ENCODE data around the gene RASSF7. TPM values are rescaled to one million over a fixed set of nuclear protein-coding genes. Genes with fewer than 3 reads are reported as not detected.

The RASSF7 gene
- total and polyA plus RNA-seq, 8 donors = 17.6 to 253 (median 29.5) TPM

GRCh38 chr11:586376-587316 is 25.9 kb downstream of the RASSF7 start:
- Histone ChIP-seq H3K27ac (no peak overlapping the region), H3K9me3 (no peaks in the 10 kb centered on the region), H3K36me3 (peaks cover 0 to 35% (median 12%) of the 10 kb centered on the region in 3 donors), H3K27me3 (no peaks in the 10 kb centered on the region), H3K4me1 (no peaks in the 10 kb centered on the region), H3K4me3 (no peak overlapping the region)
- intact Hi-C loops (cut with DNase I) = no loop called here
- TF ChIP-seq CTCF (IDR thresholded peaks at IDR 0.05) = no peak
- DNase-seq = peak in 2 of 6 donors; percentile 13 to 52
- WGBS, 2 donors = 86 to 87% methylated on average over 32 of the region's 32 CpGs
- FAIRE-seq = no peak
- ATAC-seq = no peak

GRCh38 chr11:587546-587945 is 26.8 kb downstream of the RASSF7 start:
- no peak for TF ChIP-seq CTCF (IDR thresholded peaks at IDR 0.05)
- no peaks in the 10 kb centered on the region for H3K27me3 ChIP-seq
- DNase-seq (peak in 1 of 6 donors; percentile 25), FAIRE-seq (no peak), ATAC-seq (peak in 1 of 4 donors; percentile 12)
- no peak overlapping the region for H3K4me3 ChIP-seq
- H3K9me3 ChIP-seq = no peaks in the 10 kb centered on the region
- no peaks in the 10 kb centered on the region for H3K4me1 ChIP-seq
- WGBS, 2 donors = 79 to 81% methylated on average over 8 of the region's 8 CpGs
- intact Hi-C loops (cut with DNase I) = no loop called here
- H3K27ac ChIP-seq = peak overlapping the region in 1 of 4 donors; percentile 12
- H3K36me3 ChIP-seq = peaks cover 0 to 40% (median 12%) of the 10 kb centered on the region in 3 donors

- ATAC-seq (peak in 3 of 4 donors; percentile 56 to 84 (median 68)), FAIRE-seq (no peak), DNase-seq (peak in 2 of 6 donors; percentile 18 to 19)
- intact Hi-C loops (cut with DNase I) = no loop called here
- no peak for TF ChIP-seq CTCF (IDR thresholded peaks at IDR 0.05)
- peaks cover 0 to 42% (median 12%) of the 10 kb centered on the region in 3 donors for H3K36me3 ChIP-seq
- H3K27ac ChIP-seq = peak overlapping the region in 2 of 4 donors; percentile 12 to 30
- H3K4me3 ChIP-seq = no peak overlapping the region
- no peaks in the 10 kb centered on the region for H3K27me3 ChIP-seq
- H3K9me3 ChIP-seq = no peaks in the 10 kb centered on the region
- no peaks in the 10 kb centered on the region for H3K4me1 ChIP-seq
- WGBS, 2 donors = 78 to 88% methylated on average over 6 of the region's 6 CpGs
Measured at GRCh38 chr11:587978-588380, 27.2 kb downstream of the RASSF7 start.

- Histone ChIP-seq H3K4me3 (no peak overlapping the region), H3K36me3 (peaks cover 0 to 49% (median 24%) of the 10 kb centered on the region in 3 donors), H3K9me3 (no peaks in the 10 kb centered on the region), H3K27ac (no peak overlapping the region), H3K27me3 (no peaks in the 10 kb centered on the region), H3K4me1 (no peaks in the 10 kb centered on the region)
- FAIRE-seq (no peak), DNase-seq (peak in 2 of 6 donors; percentile 53 to 65), ATAC-seq (no peak)
- intact Hi-C loops (cut with DNase I) = no loop called here
- no peak for TF ChIP-seq CTCF (IDR thresholded peaks at IDR 0.05)
- 96% methylated on average over 26 of the region's 26 CpGs for WGBS, 2 donors
Measured at GRCh38 chr11:589798-590197, 29.0 kb downstream of the RASSF7 start.

- intact Hi-C loops (cut with DNase I) = no loop called here
Measured at GRCh38 chr11:590997-591396, 30.2 kb downstream of the RASSF7 start.

More at GRCh38 chr11:590997-591396, 30.2 kb downstream of the RASSF7 start:
- no peak for TF ChIP-seq CTCF (IDR thresholded peaks at IDR 0.05)
- WGBS, 2 donors = 85 to 90% methylated on average over 11 of the region's 11 CpGs
- no peak for DNase-seq
- ATAC-seq = no peak
- H3K36me3 ChIP-seq = peaks cover 0 to 54% (median 23%) of the 10 kb centered on the region in 3 donors
- H3K27me3 ChIP-seq = no peaks in the 10 kb centered on the region
- no peak for FAIRE-seq
- no peak overlapping the region for H3K4me3 ChIP-seq
- H3K27ac ChIP-seq = no peak overlapping the region
- H3K4me1 ChIP-seq = no peaks in the 10 kb centered on the region
- no peaks in the 10 kb centered on the region for H3K9me3 ChIP-seq
